ENCODE data around the gene TJP2.
A peak's percentile ranks its signal among the peaks of the same experiment; 100 is the strongest.

The TJP2 gene

GRCh38 chr9:69173891-69174615 is at the start of gene TJP2:
TSS of gene TJP2 (plus strand) at chr9:69174277. CDS start at chr9:69174373, 96 bp downstream.
- peak; percentile 86 for DNase-seq (ENCODE audit: low spot score)

DNA sequence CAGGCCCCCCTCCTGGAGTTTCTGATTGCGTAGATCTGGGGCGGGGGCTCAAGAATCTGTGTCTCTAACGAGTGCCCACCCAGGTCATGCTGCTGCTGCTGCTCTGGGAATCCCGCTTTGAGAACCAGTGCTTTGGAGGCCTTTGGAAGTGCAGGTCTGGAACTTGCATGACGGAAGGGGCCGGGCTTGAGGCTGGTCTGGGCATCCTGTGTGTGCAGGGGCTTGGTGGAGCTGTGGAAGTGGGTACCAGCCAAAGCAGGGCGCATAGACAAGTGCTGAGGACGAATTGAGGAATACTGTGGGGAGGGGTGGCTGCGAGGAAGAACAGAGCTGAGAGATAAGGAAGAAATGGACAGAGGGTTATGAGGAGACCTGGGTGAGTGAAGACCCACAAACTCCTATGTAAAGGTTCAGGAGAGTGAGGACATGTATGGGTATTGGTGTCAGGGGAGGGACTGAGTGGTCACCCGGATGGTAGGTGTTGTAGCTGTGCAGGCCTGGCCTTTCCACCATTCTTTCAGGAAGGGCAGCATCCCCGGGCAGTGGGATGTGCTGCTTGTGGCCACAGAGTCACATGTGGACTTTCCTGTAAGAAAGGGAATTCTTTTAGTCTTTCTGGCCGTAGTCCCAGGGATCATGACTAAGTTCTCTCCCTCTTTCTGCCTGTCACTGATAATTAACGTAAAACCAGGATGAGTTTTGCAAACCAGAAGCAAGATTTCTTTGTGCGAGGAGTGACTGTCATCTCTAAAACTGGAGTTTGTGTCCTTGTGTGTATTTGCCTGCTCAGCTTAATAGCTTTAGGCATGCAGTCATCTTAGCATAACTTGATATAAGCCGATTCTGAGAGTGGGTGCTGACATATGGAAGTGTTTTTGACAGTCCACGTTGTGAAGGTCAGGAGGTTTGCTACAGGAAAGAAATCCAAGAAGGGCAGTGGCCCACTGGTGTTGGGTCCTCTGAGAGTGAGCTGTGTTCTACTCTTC is 43.3 kb upstream of the TJP2 start:
- DNase-seq (ENCODE audit: low spot score), result no peak

DNA sequence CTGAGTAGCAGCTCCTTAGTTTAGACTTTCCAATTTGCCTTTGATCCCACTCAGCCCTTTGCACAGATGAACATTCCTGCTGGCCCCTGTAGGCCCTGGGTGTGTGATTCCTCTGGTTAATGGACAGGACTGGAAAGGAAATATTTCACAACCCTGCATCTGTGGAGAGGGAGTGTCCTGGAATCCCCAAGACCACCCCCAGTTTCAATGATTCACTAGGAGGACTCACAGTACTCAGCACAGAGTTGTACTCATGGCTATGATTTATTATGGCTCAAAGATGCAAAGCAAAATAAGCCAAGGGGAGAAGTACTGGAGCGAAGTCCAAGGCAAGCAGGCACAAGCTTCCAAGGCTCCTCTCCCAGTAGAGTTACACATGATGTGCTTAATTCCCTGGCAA is 42.4 kb upstream of the TJP2 start:
- DNase-seq (ENCODE audit: low spot score), result no peak

DNA sequence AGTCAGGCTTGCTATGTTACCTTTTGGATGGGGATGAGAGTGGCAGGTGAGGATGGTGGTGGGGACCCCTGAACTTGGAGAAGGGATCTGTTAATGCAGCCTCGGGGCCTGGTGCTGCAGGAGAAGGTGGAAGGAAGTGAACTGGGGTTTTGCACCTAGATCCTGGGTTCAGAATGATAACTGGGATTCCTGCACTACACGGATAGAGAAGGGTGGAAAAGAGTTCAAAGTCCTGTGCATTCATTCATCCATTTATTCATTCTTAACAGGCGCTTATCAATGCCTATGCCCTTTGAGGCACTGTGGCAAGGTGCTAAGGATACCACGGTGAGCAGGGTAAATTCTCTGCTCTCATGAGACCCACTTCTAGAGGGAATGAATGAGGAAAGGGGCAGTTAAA is 41.7 kb upstream of the TJP2 start:
- DNase-seq (ENCODE audit: low spot score), result no peak

DNA sequence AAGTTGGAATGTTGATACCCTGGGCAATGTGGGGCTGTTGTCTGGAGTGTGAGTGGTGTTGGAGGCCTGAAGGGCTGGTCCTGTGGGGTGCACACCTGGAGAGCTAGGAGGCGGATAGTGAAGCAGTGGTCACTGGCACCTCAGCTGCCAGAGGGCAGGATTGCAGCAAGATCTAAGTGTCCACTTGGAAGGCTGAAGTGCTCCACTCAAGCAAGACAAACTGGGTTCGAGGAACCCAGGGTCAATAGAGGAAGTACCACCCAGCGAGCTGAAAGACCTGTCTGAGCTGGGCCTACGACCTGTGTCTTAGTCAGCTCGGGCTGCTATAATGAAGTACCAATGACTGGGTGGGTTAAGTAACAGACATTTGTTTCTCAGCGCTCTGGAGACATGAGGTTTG is 39.7 kb upstream of the TJP2 start:
- peak; percentile 27 for DNase-seq (ENCODE audit: low spot score)

DNA sequence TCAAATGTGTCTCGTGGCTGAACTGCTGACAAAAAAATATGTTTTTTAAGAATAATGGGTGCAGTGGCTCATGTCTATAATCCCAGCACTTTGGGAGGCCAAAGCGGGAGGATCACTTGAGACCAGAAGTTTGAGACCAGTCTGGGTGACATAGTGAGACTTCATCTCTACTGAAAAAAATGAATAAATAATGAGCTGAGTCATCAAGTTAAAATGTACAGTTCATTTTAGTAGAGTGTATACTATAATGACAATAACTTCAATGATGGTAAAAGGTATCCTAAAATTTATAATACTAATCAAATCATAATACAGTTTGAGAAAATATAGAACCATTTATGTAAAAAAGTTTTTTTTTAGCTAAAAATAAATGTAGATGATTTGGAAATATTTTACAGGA is 37.9 kb upstream of the TJP2 start:
- no peak for DNase-seq (ENCODE audit: low spot score)

- no peak for DNase-seq (ENCODE audit: low spot score)
Measured at GRCh38 chr9:69136779-69137178, 37.3 kb upstream of the TJP2 start.

- DNase-seq (ENCODE audit: low spot score), result no peak
Measured at GRCh38 chr9:69137311-69137710, 36.8 kb upstream of the TJP2 start.

DNA sequence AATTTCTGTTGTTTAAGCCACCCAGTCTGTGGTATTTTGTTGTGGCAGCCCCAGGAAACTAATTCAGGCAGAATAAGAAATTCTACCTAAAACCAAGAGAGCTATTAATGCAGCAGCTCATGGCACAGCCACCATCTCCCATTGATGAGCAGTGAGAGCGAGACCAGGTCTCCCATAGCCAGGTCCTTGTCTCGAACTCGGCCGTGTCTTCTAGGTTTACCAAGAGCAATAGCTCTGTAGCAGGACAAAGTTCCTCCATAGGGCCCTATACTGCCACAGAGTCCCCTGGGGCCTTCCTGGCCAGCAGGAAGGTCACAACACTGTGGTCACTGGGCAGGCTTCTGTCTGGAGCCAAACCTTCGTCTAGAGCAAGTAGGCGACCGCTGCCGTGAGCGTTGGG is 34.5 kb upstream of the TJP2 start:
- no peak for DNase-seq (ENCODE audit: low spot score)

DNA sequence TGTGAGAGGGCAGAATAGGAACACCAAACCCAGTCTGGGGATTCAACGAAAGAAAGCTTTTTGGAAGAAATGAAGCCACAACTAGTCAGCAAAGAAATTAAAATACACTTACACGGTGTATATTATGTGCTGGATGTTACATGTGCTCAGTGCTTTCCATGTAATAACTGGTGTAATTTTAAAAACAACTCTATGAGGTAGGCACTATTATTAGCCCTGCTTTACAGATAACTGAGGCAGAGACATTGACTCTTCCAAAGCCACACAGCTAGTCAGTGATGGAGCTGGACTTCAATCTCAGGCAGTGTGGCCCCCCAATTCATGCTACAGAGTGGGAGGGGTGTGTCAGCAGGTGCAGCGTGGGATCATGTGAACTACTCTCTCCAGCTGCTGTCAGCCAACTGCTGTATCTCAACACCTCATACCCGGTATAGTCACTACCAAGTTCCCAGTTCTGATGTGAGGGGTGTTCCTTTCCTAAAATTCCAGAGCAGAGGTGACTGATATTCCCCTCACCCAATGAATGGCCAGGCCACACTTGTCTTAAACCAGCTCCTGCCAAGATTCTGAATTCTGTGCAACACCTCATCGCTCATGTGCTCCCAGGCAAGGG is 33.8 kb upstream of the TJP2 start:
- DNase-seq (ENCODE audit: low spot score), result no peak

- DNase-seq (ENCODE audit: low spot score), result no peak
Measured at GRCh38 chr9:69141851-69142250, 32.2 kb upstream of the TJP2 start.

DNA sequence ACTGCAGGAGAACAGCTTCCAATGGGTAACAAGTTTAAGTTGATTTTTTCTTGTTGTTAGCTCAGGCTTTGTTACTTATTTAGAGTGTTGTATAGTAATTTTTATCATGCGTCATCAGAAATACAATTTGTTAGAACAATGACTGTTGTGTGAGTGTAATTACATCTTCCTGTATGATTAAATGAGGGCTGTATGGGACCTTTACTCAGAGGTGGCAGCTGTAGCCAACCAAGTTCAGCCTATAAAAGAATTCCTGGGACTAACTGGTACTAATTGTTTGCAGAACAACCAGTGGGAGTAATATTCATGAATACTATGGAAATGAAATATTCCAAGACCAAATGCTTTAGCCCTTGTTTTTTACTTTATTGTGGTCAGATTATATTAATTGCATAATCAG is 30.8 kb upstream of the TJP2 start:
- DNase-seq (ENCODE audit: low spot score), result no peak

GRCh38 chr9:69145144-69145715 is 28.8 kb upstream of the TJP2 start:
- DNase-seq (ENCODE audit: low spot score), result no peak

GRCh38 chr9:69147041-69147834 is 26.8 kb upstream of the TJP2 start:
- no peak for DNase-seq (ENCODE audit: low spot score)

DNA sequence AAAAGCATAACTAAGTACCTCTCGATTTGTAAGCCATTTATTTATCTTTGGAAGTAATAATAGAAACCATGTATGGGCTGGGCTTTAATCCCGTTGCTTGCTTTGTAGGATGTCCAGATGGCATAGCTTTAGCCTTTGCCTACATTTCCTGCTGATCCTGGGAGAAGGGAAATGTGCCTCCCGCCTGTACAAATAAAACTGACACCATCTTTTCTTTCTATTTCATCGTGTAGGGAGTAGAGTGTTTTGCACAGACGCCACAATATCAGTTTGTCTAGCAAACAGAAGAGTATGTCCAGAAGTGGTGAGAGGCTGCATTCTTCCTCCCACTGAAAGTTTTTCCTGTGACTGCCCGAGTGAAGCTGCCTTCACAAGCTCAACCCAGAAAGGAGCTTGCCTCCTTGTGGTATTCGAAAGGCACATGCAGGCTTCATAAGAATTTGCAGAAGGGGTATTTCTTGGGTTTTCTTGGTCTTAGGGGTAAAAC is 24.7 kb upstream of the TJP2 start:
- no peak for DNase-seq (ENCODE audit: low spot score)

DNA sequence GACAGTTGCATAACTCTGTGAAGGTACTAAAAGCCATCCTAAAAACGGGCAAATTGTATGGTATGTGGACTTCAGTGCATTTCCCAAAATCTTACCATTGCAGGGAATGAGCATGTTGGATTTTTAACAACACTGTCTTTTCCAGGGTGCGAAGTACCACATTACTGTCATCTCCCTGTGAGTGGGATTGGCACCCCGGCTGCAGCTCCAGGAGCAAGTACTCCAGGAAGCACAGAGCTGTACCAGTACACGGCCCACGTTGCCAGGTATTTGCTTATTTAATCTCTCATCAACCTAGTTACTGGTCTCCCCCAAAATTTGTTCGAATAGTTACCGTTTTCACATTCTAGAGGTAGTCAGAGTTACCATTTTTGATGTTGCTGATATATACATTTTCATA is 22.6 kb upstream of the TJP2 start:
- DNase-seq (ENCODE audit: low spot score), result no peak

DNA sequence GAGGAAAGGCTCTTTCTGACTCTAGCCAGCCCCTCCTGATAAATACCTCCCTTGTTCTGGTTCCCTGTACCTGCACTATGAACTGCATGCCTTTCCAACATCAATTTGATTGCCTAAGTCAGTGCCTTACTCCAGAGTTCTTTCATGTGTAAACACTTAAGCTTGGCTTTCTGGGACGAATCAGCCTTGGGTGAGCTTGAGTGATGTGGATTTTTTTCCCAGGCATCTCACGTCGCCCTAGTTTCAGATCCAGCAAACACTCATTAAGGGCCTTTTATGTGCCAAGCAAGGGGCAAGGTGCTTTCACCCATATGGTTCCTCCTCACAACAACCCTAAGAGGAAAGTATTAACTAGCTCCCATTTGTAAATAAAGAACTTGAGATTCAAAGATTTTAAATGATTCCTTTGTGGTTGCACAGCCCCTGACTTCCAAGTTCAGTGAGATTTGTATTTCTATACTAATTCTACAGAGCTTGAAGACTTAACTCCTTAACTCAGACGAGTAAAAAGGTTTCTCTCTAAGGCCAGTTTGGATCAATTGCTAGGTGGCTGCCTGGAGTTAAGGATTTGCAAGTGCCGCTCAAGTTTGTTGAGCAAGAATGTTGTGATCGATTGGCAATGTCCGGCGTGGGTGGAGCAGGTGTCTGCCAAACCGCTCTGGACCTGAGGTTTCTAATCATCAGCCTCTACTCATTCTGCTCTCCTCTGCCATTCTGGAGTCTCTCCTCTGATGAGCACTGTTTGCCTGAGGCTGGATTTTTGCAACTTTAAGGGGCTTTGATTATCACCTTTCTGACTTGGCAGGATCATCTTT is 20.2 kb upstream of the TJP2 start:
- no peak for DNase-seq (ENCODE audit: low spot score)

DNA sequence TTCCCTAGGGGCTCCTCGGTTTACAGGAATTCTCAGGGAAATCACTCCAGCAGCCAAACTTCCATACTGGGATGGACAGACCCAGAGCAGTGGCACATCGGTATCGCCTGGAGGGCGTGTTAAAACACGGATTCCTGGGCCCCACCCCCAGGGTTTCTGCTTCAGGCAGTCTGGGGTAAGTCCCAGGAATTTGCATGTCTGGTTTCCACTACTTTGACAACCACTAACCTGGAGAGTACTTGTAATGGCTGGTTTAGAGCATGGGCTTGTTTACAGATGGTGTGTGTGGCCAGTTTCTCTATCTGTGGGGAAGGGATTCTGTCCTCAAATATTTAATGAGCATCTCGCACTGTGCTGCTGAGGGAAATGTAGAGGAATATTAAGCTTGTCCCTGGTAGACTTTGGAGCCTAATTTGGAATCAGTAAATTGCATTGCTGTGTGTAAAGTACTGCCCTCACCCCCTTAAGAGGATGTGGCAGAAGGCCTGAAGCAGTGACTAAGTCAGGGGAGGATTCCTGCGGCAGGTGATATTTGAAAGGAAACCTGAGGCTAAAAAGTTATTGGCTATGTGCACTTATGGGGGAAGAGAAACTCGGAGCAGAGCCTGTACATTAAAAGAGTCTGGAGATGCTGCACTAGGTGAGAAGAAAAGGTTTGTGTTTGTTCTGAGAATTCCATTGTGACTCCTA is 18.6 kb upstream of the TJP2 start:
- DNase-seq (ENCODE audit: low spot score), result peak; percentile 53

GRCh38 chr9:69157751-69158466 is 16.2 kb upstream of the TJP2 start:
- no peak for DNase-seq (ENCODE audit: low spot score)
